A549 (cell line): ENCODE data around the gene PM20D1.

Source experiments
- CBX8 ChIP-seq: fragments of 200-600 bp; sonication (generic); IDR thresholded peaks from 2 replicates; pipeline ENCODE4 v1.6.1; 2016
- EP300 ChIP-seq, 2 experiments: fragments of >200 bp; sonication (Bioruptor Twin); formaldehyde crosslinking; IDR thresholded peaks; 2 replicates in 1 of 2; 3 replicates in 1 of 2; pipeline ENCODE4 v1.6.1; 2016 to 2017
- KDM5A ChIP-seq: fragments of 200-600 bp; sonication (generic); IDR thresholded peaks from 2 replicates; pipeline ENCODE4 v1.6.1; 2016; ENCODE audit warnings: antibody characterized with exemption, mild to moderate bottlenecking
- POLR2A ChIP-seq: IDR thresholded peaks from 2 replicates; pipeline ENCODE4 v1.6.1; 2012; ENCODE audit warnings: mild to moderate bottlenecking, low read length
- POLR2AphosphoS2 ChIP-seq: conservative IDR thresholded peaks from 2 replicates; pipeline ENCODE4 v1.6.1; 2012; ENCODE audit warnings: low read length, improper control_type of control experiment, inconsistent platforms
- RAD21 ChIP-seq, 2 experiments: fragments of >200 bp in 1 of 2; sonication (Bioruptor Twin) in 1 of 2; formaldehyde crosslinking in 1 of 2; IDR thresholded peaks in 1 of 2; conservative IDR thresholded peaks in 1 of 2; 2 replicates in 1 of 2; 3 replicates in 1 of 2; pipeline ENCODE4 v1.6.1; 2012 to 2018; ENCODE audit warnings: inconsistent platforms in 1 of 2
- TF ChIP-seq, protein P1 (sequence below): fragments of >200 bp; sonication (Bioruptor Twin); formaldehyde crosslinking; IDR thresholded peaks from 3 replicates; pipeline ENCODE4 v1.5.1; 2016
- TF ChIP-seq, protein P2 (sequence below): IDR thresholded peaks from 2 replicates; pipeline ENCODE4 v1.6.1; 2012
- TF ChIP-seq, protein P3 (sequence below): fragments of 450-650 bp; IDR thresholded peaks from 2 replicates; pipeline ENCODE4 v1.6.1; 2014; ENCODE audit warnings: antibody characterized with exemption
- TF ChIP-seq, protein P4 (sequence below): fragments of 150-350 bp; IDR thresholded peaks from 2 replicates; pipeline ENCODE4 v1.6.1; 2014; ENCODE audit warnings: low read depth, mild to moderate bottlenecking, low read length

DNA sequence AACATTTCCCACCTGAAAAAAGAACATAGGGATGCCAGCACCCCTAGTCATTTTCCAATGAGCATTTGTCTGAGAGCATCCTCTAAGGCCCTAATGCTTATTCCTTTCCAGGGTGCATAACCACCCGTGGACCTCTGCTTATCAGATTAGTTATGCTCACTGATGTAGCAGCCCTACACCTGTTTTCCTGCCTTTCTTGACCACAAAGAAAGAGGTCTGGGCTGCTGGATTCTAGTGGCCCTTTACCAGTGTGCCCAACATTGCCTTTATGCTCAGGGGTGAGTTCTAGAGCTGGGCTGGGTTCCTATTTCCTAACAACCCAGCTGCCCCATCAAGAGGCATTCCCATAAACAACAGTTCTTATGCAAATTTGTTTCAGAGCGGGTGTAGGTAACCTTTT lies 20.3 kb upstream of the PM20D1 start:
- TF ChIP-seq CBX8 (no peak), EP300 (IDR thresholded peaks at IDR 0.05) (no peak), POLR2AphosphoS2 (no peak), RAD21 (conservative IDR thresholded peaks at IDR 0.05 in 1 of 2, IDR thresholded peaks at IDR 0.05 in 1 of 2) (no peak), POLR2A (no peak), KDM5A (no peak)
- TF ChIP-seq, protein P1, sequence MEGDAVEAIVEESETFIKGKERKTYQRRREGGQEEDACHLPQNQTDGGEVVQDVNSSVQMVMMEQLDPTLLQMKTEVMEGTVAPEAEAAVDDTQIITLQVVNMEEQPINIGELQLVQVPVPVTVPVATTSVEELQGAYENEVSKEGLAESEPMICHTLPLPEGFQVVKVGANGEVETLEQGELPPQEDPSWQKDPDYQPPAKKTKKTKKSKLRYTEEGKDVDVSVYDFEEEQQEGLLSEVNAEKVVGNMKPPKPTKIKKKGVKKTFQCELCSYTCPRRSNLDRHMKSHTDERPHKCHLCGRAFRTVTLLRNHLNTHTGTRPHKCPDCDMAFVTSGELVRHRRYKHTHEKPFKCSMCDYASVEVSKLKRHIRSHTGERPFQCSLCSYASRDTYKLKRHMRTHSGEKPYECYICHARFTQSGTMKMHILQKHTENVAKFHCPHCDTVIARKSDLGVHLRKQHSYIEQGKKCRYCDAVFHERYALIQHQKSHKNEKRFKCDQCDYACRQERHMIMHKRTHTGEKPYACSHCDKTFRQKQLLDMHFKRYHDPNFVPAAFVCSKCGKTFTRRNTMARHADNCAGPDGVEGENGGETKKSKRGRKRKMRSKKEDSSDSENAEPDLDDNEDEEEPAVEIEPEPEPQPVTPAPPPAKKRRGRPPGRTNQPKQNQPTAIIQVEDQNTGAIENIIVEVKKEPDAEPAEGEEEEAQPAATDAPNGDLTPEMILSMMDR: no peak
- TF ChIP-seq, protein P2, sequence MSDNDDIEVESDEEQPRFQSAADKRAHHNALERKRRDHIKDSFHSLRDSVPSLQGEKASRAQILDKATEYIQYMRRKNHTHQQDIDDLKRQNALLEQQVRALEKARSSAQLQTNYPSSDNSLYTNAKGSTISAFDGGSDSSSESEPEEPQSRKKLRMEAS: no peak
- TF ChIP-seq, protein P3, sequence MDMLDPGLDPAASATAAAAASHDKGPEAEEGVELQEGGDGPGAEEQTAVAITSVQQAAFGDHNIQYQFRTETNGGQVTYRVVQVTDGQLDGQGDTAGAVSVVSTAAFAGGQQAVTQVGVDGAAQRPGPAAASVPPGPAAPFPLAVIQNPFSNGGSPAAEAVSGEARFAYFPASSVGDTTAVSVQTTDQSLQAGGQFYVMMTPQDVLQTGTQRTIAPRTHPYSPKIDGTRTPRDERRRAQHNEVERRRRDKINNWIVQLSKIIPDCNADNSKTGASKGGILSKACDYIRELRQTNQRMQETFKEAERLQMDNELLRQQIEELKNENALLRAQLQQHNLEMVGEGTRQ: no peak
- TF ChIP-seq, protein P4, sequence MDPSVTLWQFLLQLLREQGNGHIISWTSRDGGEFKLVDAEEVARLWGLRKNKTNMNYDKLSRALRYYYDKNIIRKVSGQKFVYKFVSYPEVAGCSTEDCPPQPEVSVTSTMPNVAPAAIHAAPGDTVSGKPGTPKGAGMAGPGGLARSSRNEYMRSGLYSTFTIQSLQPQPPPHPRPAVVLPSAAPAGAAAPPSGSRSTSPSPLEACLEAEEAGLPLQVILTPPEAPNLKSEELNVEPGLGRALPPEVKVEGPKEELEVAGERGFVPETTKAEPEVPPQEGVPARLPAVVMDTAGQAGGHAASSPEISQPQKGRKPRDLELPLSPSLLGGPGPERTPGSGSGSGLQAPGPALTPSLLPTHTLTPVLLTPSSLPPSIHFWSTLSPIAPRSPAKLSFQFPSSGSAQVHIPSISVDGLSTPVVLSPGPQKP: no peak
